Right lobe of liver (tissue), 4 donors: ENCODE data around the gene TRAF3IP1.

Experiments used
- POLR2A ChIP-seq: fragments of 450-650 bp; IDR thresholded peaks from one replicate; pipeline ENCODE4 v1.6.1; 2017; ENCODE audit warnings: antibody characterized with exemption, mild to moderate bottlenecking
- TF ChIP-seq, protein P1 (sequence below), 4 donors: fragments of 200-600 bp in 3 of 4; fragments of 450-650 bp in 1 of 4; IDR thresholded peaks; one replicate each; pipeline versions ENCODE4 v1.5.1 to v1.8.0; 2016 to 2022; ENCODE audit warnings: antibody characterized with exemption in 4 of 4, mild to moderate bottlenecking in 2 of 4
- donor health status: DM: no; HTN: no; CAD: no.
- donor health status: DM: no; HTN: no; CAD: no.
- donor health status: DM: no; HTN: yes; CAD: no.

DNA sequence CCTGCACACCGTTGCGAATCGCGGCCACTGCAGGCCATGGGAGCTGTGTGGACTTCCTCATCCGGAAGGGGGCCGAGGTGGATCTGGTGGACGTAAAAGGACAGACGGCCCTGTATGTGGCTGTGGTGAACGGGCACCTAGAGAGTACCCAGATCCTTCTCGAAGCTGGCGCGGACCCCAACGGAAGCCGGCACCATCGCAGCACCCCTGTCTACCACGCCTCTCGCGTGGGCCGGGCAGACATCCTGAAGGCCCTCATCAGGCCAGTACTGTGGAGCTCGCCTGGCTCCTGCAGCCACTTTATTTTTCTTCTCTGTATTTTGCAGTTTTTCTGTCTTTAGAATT lies 115.4 kb downstream of the TRAF3IP1 start:
- TF ChIP-seq, protein P1, sequence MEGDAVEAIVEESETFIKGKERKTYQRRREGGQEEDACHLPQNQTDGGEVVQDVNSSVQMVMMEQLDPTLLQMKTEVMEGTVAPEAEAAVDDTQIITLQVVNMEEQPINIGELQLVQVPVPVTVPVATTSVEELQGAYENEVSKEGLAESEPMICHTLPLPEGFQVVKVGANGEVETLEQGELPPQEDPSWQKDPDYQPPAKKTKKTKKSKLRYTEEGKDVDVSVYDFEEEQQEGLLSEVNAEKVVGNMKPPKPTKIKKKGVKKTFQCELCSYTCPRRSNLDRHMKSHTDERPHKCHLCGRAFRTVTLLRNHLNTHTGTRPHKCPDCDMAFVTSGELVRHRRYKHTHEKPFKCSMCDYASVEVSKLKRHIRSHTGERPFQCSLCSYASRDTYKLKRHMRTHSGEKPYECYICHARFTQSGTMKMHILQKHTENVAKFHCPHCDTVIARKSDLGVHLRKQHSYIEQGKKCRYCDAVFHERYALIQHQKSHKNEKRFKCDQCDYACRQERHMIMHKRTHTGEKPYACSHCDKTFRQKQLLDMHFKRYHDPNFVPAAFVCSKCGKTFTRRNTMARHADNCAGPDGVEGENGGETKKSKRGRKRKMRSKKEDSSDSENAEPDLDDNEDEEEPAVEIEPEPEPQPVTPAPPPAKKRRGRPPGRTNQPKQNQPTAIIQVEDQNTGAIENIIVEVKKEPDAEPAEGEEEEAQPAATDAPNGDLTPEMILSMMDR (IDR thresholded peaks at IDR 0.05), result no peak
- no peak for TF ChIP-seq POLR2A
